MCF 10A (cell line): Measurements from ENCODE around the gene TVP23C. TPM values are rescaled to one million over a fixed set of nuclear protein-coding genes. Genes with fewer than 3 reads are reported as not detected.
A peak's percentile ranks its signal among the peaks of the same experiment; 100 is the strongest.

Experiments used
- BruUV-seq: library from RNA; stranded (reverse); fragments of 400-500 nt; replicated peaks from 2 replicates; lab custom pipeline; 2021; lab: Mats Ljungman, UMichigan
- CTCF ChIA-PET: fragments of 300-600 bp; sonication (Branson Sonifier 250); formaldehyde crosslinking; extraction: SDS; loops from one replicate; lab custom pipeline; 2021; ENCODE audit warnings: antibody characterized with exemption, inconsistent platforms; lab: Yijun Ruan, JAX
- POLR2A ChIA-PET: fragments of 300-600, 350-650 bp; sonication (Branson Sonifier 250); formaldehyde crosslinking; extraction: SDS; loops from one replicate; lab custom pipeline; 2020; ENCODE audit warnings: antibody characterized with exemption, inconsistent platforms; lab: Yijun Ruan, JAX
- DNase-seq: peaks from one replicate; pipeline ENCODE4 v3.0.0-alpha.2; 2018; ENCODE audit not compliant: unreplicated experiment
- H3K27ac Mint-ChIP-seq: one replicate; pipeline ENCODE4 v1.8.0; 2022; ENCODE audit warnings: mild to moderate bottlenecking, low read depth, mixed read lengths; ENCODE audit not compliant: unreplicated experiment
- H3K27me3 Mint-ChIP-seq: one replicate; pipeline ENCODE4 v1.8.0; 2022; ENCODE audit warnings: mixed read lengths; ENCODE audit not compliant: insufficient read depth, unreplicated experiment
- H3K36me3 Mint-ChIP-seq: one replicate; pipeline ENCODE4 v1.8.0; 2022; ENCODE audit warnings: mild to moderate bottlenecking, moderate library complexity, mixed read lengths; ENCODE audit not compliant: insufficient read depth, unreplicated experiment
- H3K4me1 Mint-ChIP-seq: one replicate; pipeline ENCODE4 v1.8.0; 2022; ENCODE audit warnings: mixed read lengths; ENCODE audit not compliant: insufficient read depth, unreplicated experiment
- H3K4me3 Mint-ChIP-seq: one replicate; pipeline ENCODE4 v1.8.0; 2022; ENCODE audit warnings: mild to moderate bottlenecking, moderate library complexity, mixed read lengths; ENCODE audit not compliant: unreplicated experiment
- H3K9me3 Mint-ChIP-seq: one replicate; pipeline ENCODE4 v1.8.0; 2022; ENCODE audit warnings: mixed read lengths; ENCODE audit not compliant: unreplicated experiment
- CTCF ChIP-seq: fragments of 200-600 bp; IDR thresholded peaks from one replicate; pipeline ENCODE4 v1.8.0; 2022; ENCODE audit warnings: antibody characterized with exemption, mild to moderate bottlenecking; ENCODE audit not compliant: unreplicated experiment
- intact Hi-C: fragments of 100-400 bp; cut with micrococcal nuclease; formaldehyde crosslinking; loops from 2 replicates; pipeline ENCODE4 v1.14.1; 2022
- total RNA-seq: library from RNA; stranded (reverse); gene quantifications from 2 replicates; pipeline ENCODE4 v1.2.3, GENCODE V29; 2022

The TVP23C gene
- total RNA-seq, 1 experiment from 2014 or later, result 26.7 TPM

GRCh38 chr17:15510361-15510760, 52.9 kb downstream of the TVP23C start:
- Mint-ChIP-seq H3K27me3 (no peaks in the 10 kb centered on the region), H3K4me3 (no peak overlapping the region), H3K36me3 (peaks cover 24% of the 10 kb centered on the region), H3K4me1 (peaks cover 8% of the 10 kb centered on the region), H3K9me3 (no peaks in the 10 kb centered on the region), H3K27ac (no peak overlapping the region)
- no peak for TF ChIP-seq CTCF
- no TSS peak for BruUV-seq
- DNase-seq, result peak; percentile 60
- intact Hi-C loops, result no loop called here
- POLR2A ChIA-PET, result no interaction called here
- CTCF ChIA-PET, result interaction anchor here (0.7 to 2.3 kb wide), 3 partner anchors 8 to 252 kb away, joined by 4 to 12 read pairs (median 6); no protein-coding TSS in a partner anchor

GRCh38 chr17:15509095-15509494, 54.2 kb downstream of the TVP23C start:
- Mint-ChIP-seq H3K4me1 (peaks cover 8% of the 10 kb centered on the region), H3K36me3 (peaks cover 12% of the 10 kb centered on the region), H3K27ac (no peak overlapping the region), H3K27me3 (no peaks in the 10 kb centered on the region), H3K9me3 (no peaks in the 10 kb centered on the region), H3K4me3 (no peak overlapping the region)
- DNase-seq, result no peak
- BruUV-seq, result no TSS peak
- ChIA-PET POLR2A (interaction anchor here (0.5 kb wide), 1 partner anchor 1920 kb away, joined by 3 read pairs; no protein-coding TSS in a partner anchor), CTCF (interaction anchor here (0.8 to 2.3 kb wide), 3 partner anchors 213 to 251 kb away, joined by 3 to 12 read pairs (median 5); no protein-coding TSS in a partner anchor)
- no peak for TF ChIP-seq CTCF
- intact Hi-C loops, result no loop called here

DNA sequence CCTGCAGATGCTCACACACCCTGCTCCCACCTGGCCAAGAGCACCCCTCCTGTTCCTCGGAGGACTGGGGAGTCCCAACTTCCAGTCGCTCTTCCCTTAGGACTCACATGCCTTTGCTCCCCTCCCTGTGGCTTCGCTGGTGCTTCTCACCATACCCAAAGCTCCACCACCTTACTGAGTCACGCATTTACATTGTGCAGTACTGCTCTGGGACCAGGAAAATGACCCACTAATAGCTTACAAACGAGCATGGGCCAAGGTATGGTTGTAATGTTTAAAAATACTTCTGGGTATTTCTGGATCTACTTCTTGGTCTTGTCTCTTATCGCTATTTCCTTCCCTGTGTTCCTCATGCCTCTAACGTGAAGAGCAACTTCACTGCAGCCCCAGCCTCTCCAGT, 54.8 kb downstream of the TVP23C start:
- intact Hi-C loops, result no loop called here
- POLR2A ChIA-PET, result no interaction called here

DNA sequence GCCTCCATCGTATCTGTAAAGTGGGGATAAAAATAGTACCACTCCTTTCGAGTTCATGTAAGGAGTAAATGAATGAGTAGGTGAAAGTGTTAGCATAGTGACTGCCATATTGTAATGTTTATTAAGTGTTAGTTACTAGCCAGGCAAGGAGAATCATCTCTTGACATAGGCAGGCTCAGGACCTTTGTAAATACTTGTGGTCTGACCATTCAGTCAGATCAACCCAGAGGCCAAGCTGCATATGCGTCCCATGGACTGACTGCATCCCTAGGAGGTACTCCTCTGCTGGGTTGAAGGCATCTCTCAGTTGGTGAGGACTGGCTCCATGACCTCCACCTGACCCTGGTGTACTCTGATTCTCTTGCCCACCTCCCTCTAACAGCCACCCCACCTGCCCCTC, 55.4 kb downstream of the TVP23C start:
- no peak for TF ChIP-seq CTCF
- ChIA-PET CTCF (interaction anchor here (1.1 to 2.3 kb wide), 4 partner anchors 109 to 250 kb away, joined by 3 to 12 read pairs (median 3); no protein-coding TSS in a partner anchor), POLR2A (no interaction called here)
- Mint-ChIP-seq H3K4me3 (no peak overlapping the region), H3K4me1 (peaks cover 8% of the 10 kb centered on the region), H3K27me3 (no peaks in the 10 kb centered on the region), H3K9me3 (no peaks in the 10 kb centered on the region), H3K27ac (no peak overlapping the region), H3K36me3 (peaks cover 11% of the 10 kb centered on the region)
- no TSS peak for BruUV-seq
- intact Hi-C loops, result no loop called here
- no peak for DNase-seq

More for the DNA sequence above, 54.8 kb downstream of the TVP23C start:
- H3K4me3 Mint-ChIP-seq, result no peak overlapping the region
- H3K27ac Mint-ChIP-seq, result no peak overlapping the region
- no peaks in the 10 kb centered on the region for H3K27me3 Mint-ChIP-seq
- CTCF ChIA-PET, result interaction anchor here (0.8 to 2.3 kb wide), 4 partner anchors 109 to 250 kb away, joined by 3 to 12 read pairs (median 4); no protein-coding TSS in a partner anchor
- peaks cover 8% of the 10 kb centered on the region for H3K4me1 Mint-ChIP-seq
- H3K9me3 Mint-ChIP-seq, result no peaks in the 10 kb centered on the region
- TF ChIP-seq CTCF, result no peak
- no TSS peak for BruUV-seq
- H3K36me3 Mint-ChIP-seq, result peaks cover 10% of the 10 kb centered on the region
- DNase-seq, result no peak
